HT1080 (cell line): ENCODE data around the gene DOHH. TPM values are rescaled to one million over a fixed set of nuclear protein-coding genes. Genes with fewer than 3 reads are reported as not detected.

Source experiments
- DNase-seq: peaks from one replicate; pipeline ENCODE4 v3.0.0-alpha.2; 2015; ENCODE audit warnings: low read depth
- total RNA-seq: library from RNA; depleted of rRNA; stranded (reverse); fragments of >200 nt; shearing (Covaris generic); gene quantifications from 2 replicates; pipeline ENCODE4 v1.2.3, GENCODE V29; 2014

DOHH gene
- total RNA-seq, 1 experiment from 2014 or later: 45.3 TPM

DNA sequence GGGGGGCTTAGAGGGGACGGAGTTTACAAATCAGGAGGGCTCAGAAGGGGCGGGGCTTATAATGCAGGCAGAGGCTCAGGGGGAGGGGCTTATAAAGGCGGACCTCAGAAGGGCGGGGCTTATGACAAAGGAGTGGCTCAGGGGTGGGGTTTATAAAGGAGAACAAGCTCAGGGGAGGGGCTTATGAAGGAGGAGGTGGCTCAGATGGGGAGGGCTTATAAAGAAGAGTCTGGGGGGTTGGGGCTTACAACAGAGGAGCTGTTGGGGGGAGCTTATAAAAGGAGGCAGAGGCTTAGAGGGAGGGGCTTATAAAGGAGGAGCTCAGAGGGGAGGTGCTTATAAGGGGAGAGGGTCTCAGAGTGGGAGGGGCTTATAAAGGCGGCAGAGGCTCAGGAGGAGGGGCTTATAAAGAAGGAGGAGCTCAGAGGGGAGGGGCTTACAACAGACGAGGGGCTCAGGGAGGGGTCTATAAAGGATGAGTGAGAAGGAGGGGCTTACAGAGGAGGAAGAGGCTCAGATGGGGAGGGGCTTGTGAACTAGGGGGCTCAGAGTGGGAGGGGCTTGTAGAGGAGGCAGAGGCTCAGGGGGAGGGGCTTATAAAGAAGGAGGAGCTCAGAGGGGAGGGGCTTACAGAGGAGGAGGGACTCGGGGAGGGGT lies 21.2 kb downstream of the DOHH start:
- DNase-seq: no peak

DNA sequence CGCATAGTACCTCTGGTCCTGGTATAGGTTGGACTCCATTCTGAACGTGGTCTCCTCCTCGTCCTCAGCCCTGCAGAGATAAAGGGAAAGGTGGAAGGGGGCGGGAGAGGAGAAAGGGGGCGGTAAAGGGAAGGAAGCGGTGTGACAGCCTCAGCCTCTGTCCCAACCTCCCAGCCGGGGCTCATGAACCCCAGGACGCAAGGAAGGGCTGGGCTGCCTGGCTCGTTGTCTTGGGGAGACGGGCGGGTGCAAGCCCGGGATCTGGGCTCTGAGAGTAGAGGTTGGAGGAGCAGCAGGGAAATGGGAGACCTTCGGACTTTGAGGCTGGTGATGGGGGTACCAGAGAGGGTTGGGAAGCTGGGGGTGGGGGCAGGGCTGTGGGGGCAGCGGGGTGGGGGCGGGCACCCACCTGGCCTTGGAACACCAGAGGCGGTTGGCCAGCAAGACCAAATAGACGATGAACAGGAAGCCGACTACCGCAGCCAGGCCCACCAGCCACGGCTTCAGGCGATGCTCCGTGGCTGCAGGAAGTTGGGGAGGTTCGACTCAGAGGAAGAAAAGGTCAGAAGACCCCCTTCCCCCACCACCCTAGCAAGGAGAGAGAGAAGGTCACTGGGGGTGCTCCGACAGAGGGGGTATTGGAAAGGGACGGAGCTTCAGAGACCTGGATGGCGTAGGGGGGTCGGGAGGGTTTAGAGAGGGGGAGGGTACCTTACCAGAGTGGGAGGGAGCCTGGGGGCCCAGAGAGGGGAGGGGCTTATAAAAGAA lies 21.9 kb downstream of the DOHH start:
- no peak for DNase-seq

DNA sequence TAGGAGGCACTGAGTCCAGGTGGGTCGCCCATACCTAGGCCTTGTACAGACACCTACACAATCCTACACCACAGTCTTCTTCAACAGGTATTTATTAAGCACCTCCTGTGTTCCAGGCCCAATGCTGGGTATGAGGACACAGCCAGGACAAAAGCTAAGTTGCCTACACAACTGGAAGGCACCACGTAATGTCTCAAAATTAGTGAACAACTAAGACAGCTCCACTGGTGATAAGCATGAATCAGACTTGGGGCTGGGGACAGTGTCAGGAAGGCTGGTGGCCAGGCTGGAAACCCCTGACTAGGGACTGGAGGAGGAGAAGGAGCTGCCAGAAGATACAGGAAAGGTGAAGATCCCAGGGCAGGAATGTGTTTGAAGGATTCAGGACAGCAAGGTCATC lies 22.5 kb downstream of the DOHH start:
- DNase-seq: no peak

- no peak for DNase-seq
These were observed 23.0 kb downstream of the DOHH start for GRCh38 chr19:3477506-3477905.

DNA sequence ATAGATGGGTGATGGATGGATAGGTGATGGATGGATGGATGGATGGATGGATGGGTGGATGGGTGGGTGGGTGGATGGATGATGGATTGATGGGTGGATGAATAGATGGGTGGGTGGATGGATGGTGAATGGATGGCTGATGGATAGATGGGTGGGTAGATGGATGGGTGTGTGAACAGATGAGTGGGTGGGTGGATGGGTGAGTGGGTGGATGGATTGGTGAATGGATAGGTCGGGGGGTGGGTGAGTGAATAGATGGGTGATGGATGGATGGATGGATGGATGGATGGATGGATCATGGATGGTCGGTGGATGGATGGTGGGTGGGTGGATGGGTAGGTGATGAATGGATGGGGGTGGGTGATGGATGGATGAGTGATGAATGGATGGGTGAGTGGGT lies 23.6 kb downstream of the DOHH start:
- no peak for DNase-seq

DNA sequence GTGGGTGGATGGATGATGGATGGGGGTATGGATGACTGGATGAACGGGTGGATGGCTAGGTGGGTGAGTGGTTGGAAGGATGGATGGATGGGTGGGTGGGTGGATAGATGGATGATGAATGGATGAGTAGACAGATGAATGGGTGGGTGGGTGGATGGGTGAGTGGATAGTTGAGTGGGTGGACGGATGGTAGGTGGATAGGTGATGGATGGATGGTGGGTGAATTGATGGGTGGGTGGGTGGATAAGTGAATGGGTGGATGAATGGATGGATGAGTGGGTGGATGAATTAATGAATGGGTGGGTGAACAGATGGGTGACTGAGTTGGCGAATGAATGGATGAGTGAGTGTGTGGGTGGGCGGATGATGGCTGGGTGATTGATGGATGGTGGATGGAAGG lies 25.0 kb downstream of the DOHH start:
- DNase-seq: no peak

- no peak for DNase-seq
These were observed 25.9 kb downstream of the DOHH start for GRCh38 chr19:3474614-3475013.

GRCh38 chr19:3474010-3474409 lies 26.5 kb downstream of the DOHH start:
- no peak for DNase-seq

GRCh38 chr19:3471954-3472655 lies 28.4 kb downstream of the DOHH start:
- no peak for DNase-seq

- DNase-seq: no peak
These were observed 29.9 kb downstream of the DOHH start for GRCh38 chr19:3470500-3471128.

DNA sequence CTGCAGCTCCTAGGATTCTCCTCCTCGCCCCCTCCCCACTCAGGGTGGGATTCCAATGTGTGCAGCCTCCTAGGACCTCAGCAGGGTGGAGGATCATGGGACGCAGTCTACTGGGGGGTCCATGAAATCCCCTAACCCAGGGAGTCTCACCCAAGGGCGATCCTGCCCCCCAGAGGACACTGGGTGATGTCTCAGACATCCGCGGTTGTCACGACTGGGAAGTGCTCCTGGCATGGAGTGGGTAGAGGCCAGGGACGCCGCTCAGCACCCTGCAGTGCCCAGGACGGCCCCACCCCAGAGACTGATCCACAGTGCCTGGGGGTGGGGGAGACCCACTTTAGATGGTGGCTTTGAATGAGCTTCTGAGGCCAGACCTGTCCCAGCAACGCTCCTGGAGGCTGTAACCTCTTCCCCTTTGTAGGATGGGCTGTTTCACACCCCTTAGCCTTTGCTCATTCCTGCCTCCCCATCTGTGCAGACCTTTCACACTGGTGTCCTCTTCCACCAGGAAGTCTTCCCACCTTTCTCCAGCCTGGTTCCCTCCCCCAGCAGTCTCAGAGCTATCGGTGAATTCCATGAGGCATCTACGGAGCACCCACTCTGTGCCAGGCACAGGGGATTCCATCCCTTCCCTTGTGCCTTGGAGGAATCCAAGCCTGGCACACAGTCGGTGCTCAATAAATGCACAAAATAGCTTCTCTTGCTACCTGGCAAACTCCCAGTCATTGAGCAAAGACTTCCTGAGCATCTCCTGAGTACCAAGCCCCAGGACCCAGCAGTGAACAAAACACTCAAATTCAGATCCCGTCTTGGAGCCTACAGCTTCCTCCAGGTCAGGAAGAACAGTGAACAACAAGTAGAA lies 30.6 kb downstream of the DOHH start:
- no peak for DNase-seq

DNA sequence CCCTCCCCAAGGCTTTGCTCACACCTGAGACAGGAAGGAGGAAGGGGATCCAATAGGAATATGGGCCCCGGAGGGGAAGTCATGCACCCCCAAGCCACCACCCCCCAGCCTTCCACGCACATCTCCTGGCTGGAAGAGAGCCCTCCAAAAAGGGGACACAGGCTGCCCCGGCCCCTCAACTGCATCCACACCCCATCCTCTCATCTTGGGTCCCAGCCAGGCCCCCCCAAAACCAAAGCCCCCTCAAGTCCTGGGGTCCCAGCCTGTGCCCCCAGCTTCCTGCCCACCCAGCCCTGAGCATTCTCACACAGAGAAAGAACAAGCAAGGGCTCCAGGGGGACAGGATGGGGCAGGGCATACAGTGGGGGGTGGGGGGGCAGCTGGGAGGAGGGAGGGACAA lies 32.3 kb downstream of the DOHH start:
- DNase-seq: no peak

GRCh38 chr19:3467437-3468198 lies 32.9 kb downstream of the DOHH start:
- DNase-seq: no peak

DNA sequence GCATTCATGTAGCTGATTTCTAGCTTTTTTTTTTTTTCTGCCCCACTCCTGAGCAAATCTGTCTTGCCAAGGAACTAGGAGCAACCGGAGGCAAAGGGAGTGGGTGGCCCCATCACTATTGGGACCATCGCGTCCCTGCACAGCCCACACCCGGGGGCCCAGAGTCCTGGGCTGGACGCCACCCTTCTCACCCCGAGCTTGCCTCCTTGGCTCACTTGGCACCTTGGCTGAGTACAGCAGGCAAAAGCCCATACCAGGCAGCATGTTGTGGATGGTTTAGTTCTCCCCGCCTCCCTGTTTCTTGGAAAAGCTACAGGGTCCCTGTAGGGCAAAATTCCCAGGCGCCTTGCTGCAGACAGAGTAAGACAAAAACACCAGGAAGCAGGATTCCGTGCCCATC lies 33.8 kb downstream of the DOHH start:
- no peak for DNase-seq

GRCh38 chr19:3465552-3465951 lies 34.9 kb downstream of the DOHH start:
- DNase-seq: no peak

GRCh38 chr19:3464587-3465235 lies 35.8 kb downstream of the DOHH start:
- no peak for DNase-seq

DNA sequence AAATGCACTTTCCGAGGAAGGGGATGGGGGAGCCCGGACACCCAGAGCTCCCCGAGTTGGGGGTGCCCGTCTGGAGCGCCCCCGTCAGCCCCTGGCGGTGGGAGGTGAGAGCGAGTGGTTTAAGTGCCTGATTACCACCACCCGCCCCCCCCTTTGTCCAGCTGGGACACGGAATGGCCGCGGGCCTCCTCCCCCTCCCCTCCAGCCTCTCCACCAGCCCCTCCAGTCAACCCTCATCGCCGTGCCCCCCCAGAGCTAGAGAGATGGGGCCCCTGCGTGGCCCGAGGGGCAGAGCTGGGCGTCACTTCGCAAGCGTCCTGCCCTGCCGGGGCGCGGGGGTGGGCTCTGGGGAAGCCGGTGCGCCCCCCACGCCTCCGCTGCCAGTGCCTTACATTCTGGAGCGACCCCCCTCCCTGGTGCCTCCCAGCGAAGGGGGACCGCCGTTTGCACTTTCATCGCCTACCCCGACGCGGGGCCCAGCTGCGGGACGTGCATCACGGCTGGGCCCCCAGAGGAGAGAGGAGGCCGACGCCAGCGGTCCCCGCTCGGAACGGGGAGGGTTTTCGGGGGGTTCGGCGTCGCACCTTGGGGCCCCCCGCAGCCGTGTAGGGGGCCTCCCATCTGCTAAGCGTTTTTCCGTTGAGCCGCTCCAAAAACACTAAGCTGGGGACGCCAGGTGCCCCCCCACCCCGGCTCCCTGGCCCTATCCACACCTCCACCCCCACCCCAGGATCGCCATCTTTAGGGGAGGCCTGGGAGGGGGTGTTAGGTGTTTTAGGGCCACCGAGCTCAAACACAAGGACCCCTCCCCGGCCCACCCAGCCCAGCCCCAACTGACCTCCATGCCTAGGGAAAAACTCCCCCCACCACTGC lies 36.5 kb downstream of the DOHH start:
- DNase-seq: no peak

DNA sequence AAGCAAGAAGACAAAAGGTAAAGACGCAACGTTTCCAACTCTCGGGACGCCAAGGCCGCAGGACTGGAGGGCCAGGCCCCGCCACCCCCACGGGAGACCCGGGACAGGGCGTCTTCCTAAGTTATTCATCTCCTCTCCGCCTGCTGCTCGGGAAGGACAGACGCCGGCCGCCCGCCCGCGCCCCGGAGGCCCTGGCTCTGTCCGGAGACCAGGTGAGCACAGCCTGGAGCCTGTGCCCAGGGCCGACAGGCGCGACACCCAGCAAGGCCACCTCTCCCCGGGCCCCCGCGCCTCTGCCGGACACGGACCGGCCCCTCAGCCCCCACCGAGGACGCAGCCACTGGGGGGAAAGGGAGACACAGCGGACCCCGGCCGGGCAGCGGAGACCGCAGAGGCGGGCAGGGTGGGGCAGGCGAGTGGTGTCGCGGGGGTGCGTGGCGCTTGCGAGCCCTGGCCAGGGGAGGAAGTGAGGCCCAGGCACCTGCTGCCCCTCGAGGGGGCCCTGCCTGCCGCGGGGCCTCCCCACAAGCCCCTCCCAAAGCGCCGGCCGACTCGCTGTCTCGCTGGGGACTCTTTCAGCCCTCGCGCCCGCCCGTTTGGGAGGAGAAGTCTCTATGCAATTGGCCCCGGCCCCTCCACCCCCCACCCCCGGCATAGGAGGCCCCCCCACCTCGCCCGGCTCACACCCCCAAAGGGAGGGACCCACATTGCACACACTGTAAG lies 37.3 kb downstream of the DOHH start:
- no peak for DNase-seq
